Measurements from ENCODE around the gene PAN3.

The PAN3 gene

DNA sequence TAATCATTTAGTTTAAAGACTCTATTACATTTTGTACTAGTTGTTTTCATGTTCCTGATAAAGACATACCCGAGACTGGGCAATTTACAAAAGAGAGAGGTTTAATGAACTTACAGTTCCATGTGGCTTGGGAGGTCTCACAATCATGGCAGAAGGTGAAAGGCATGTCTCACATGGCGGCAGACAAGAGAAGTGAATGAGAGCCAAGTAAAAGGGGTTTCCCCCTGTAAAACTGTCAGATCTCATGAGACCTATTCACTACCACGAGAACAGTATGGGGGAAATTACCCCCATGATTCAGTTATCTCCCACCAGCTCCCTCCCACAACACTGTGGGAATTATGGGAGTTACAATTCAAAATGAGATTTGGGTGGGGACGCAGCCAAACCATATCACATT, 129.2 kb downstream of the PAN3 start:
- TF ChIP-seq, protein P1, sequence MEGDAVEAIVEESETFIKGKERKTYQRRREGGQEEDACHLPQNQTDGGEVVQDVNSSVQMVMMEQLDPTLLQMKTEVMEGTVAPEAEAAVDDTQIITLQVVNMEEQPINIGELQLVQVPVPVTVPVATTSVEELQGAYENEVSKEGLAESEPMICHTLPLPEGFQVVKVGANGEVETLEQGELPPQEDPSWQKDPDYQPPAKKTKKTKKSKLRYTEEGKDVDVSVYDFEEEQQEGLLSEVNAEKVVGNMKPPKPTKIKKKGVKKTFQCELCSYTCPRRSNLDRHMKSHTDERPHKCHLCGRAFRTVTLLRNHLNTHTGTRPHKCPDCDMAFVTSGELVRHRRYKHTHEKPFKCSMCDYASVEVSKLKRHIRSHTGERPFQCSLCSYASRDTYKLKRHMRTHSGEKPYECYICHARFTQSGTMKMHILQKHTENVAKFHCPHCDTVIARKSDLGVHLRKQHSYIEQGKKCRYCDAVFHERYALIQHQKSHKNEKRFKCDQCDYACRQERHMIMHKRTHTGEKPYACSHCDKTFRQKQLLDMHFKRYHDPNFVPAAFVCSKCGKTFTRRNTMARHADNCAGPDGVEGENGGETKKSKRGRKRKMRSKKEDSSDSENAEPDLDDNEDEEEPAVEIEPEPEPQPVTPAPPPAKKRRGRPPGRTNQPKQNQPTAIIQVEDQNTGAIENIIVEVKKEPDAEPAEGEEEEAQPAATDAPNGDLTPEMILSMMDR (conservative IDR thresholded peaks at IDR 0.05; ENCODE audit: low read length), result no peak
- H3K4me3 ChIP-seq (ENCODE audit: low read length), result no peak overlapping the region
- DNase-seq (ENCODE audit: low read depth), result no peak

DNA sequence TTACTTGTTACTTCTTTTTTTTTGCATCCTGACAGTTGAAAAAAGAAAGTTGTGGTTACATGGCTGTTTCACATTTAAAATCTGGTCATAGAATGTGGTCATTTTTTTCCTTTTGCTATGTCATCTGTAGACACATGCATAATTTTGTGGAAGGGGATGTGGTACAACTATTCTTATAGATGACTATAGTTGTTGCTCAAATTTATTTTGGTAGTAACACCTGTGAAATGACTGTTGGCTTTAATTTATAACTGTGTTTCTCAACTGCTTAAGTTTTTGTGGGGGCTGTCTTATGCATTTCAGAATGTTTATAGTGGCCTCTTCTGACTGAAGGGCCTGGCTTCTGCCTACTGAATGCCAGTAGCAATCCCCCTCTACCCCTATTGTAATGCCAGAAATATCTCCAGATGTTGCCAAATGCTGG, 130.5 kb downstream of the PAN3 start:
- DNase-seq (ENCODE audit: low read depth), result no peak
- H3K4me3 ChIP-seq (ENCODE audit: low read length), result no peak overlapping the region
- TF ChIP-seq, protein P1 (conservative IDR thresholded peaks at IDR 0.05; ENCODE audit: low read length), result no peak

DNA sequence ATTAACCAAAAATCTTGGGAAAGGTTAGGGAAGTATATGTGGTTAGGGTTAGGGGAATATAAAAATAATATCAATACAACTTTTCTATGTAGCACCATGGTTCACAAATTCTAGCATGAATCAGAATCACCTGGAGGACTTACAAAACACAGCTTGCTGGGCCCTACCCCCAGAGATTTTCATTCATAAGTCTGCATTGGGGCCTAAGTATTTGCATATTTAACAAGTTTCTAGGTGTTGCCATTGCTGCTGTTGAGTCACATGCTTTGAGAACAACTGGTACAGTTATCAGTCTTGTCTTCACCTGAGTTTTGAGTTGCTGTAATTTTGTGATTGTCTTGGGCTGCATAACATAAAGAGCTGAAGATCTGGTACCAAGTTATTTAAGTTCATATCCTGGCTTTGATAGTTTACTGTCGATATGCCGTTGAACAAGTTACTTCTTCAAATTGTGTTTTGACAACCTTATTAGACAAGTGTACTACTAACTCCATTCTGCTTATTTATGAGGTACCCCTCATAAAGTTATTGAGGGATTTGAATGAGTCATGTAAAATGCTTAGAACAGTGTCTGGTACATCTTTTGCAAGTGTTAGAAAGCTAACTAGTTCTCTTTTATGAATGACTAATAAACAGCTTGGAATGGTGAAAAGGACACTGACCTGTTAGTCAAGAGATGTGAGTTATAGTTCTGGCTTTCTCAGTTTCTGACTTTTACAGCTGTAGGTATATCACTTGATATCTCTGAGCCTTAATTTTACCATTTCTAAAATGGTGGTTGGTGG, 132.9 kb downstream of the PAN3 start:
- TF ChIP-seq, protein P1 (conservative IDR thresholded peaks at IDR 0.05; ENCODE audit: low read length), result no peak
- no peak overlapping the region for H3K4me3 ChIP-seq (ENCODE audit: low read length)
- no peak for DNase-seq (ENCODE audit: low read depth)

DNA sequence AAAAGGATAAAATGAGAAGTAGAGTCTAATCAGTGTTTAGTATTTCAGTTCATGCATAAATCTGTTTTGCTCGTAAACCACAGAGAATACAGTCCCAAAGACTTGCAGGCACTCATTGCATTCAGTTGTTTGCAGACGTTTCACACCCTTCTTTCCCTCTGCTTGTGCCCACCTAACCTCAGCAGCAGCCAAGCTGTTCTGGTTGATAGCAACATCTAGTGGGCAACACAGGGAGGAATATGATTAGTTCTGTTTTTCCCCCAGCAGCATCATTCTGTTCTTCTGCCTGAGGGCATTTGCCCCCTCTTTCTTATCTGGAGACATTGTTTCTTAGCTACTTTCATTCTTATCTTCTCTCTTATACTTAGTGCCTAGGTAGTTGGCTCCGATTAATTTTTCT, 135.6 kb downstream of the PAN3 start:
- TF ChIP-seq, protein P1 (conservative IDR thresholded peaks at IDR 0.05; ENCODE audit: low read length), result no peak; the same call in 1 of the 2 replicates
- no peak for DNase-seq (ENCODE audit: low read depth)
- no peak overlapping the region for H3K4me3 ChIP-seq (ENCODE audit: low read length)

DNA sequence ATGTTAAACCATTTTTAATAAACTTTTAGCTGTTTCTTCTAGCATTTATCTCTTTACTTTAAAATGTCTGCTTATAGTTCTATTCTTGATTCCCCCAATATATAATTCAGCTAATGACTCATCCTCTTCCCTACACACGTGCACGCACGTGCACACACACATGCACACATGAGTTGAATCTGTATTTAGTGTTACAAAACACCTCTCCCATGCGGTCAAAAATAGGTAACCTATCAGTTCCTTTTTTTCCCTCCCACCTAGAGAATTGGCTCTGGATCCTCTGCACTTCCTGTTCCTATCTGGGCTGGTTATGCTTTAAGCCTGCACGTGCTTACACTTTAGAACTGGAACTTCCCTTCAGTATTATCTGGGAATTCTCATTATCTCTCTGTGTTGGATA, 144.1 kb downstream of the PAN3 start:
- TF ChIP-seq, protein P1 (conservative IDR thresholded peaks at IDR 0.05; ENCODE audit: low read length), result no peak
- no peak overlapping the region for H3K4me3 ChIP-seq (ENCODE audit: low read length)
- DNase-seq (ENCODE audit: low read depth), result no peak

DNA sequence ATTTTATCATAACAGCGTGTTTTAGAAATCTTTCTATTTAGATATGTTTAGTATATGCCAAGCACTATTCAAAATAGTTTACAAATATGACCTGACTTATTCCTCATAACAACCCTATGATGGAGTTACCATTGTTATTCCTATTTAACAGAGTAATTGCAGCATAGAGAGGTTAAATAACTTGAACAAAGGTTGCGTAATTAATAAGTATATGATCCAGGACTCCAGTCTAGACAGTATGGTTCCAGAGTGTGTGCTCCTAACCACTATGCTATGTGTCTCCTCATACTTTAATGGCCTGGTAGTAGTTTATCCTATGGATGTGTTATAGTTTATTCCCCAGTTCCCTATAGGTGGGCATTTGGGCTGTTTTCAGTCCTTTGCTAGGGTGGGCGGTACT, 145.3 kb downstream of the PAN3 start:
- DNase-seq (ENCODE audit: low read depth), result no peak
- TF ChIP-seq, protein P1 (conservative IDR thresholded peaks at IDR 0.05; ENCODE audit: low read length), result no peak
- no peak overlapping the region for H3K4me3 ChIP-seq (ENCODE audit: low read length)

DNA sequence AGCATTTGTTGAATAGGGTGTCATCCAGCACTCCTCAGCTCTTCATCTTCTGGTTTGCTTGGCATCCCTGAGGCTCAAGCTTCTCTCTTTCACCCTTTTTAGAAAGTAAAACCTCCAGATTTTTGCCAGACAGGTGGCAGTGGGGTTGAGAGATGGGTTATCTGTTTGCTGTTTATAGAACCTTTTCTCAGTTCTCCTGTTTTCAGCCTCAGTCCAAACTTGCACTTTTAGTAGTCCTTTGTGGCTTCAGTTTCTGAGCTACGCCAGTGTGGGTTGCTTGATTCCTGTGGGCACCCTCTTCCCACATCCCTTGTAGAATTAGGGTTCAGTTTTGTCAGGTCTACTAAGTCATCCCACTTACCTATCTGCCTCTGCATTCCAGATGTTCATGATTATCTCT, 147.9 kb downstream of the PAN3 start:
- H3K4me3 ChIP-seq (ENCODE audit: low read length), result no peak overlapping the region
- no peak for DNase-seq (ENCODE audit: low read depth)
- TF ChIP-seq, protein P1 (conservative IDR thresholded peaks at IDR 0.05; ENCODE audit: low read length), result no peak
